Mammary epithelial cell (primary cell): ENCODE results near the gene QRSL1.

Source experiments
- EZH2 ChIP-seq: IDR thresholded peaks from 2 replicates; pipeline ENCODE4 v1.6.1; 2012; ENCODE audit warnings: low read length, inconsistent platforms, borderline replicate concordance
- TF ChIP-seq, protein P1 (sequence below), 2 donors: IDR thresholded peaks in 1 of 2; conservative IDR thresholded peaks in 1 of 2; 2 replicates each; pipeline ENCODE4 v1.5.1; 2011 to 2012; ENCODE audit warnings: inconsistent platforms in 2 of 2, low read length in 2 of 2, mild to moderate bottlenecking in 2 of 2, control low read depth in 1 of 2, low read depth in 1 of 2; ENCODE audit not compliant: insufficient read depth in 1 of 2; ENCODE audit errors: extremely low read depth in 1 of 2

DNA sequence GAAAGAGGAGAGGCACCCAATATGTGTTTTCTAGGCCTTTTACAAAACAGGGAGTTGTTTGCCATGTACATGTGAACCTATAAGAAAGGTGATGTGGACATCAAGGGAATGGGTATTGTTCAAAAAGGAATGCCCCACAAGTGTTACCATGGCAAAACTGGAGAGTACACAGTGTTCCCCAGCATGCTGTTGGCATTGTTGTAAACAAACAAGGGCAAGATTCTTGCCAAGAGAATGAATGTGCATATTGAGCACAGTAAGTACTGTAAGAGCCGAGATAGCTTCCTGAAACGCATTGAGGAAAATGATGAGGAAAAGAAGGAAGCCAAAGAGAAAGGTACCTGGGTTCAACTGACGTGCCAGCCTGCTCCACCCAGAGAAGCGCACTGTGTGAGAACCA is 13.1 kb downstream of the QRSL1 start:
- TF ChIP-seq, protein P1, sequence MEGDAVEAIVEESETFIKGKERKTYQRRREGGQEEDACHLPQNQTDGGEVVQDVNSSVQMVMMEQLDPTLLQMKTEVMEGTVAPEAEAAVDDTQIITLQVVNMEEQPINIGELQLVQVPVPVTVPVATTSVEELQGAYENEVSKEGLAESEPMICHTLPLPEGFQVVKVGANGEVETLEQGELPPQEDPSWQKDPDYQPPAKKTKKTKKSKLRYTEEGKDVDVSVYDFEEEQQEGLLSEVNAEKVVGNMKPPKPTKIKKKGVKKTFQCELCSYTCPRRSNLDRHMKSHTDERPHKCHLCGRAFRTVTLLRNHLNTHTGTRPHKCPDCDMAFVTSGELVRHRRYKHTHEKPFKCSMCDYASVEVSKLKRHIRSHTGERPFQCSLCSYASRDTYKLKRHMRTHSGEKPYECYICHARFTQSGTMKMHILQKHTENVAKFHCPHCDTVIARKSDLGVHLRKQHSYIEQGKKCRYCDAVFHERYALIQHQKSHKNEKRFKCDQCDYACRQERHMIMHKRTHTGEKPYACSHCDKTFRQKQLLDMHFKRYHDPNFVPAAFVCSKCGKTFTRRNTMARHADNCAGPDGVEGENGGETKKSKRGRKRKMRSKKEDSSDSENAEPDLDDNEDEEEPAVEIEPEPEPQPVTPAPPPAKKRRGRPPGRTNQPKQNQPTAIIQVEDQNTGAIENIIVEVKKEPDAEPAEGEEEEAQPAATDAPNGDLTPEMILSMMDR (conservative IDR thresholded peaks at IDR 0.05 in 1 of 2, IDR thresholded peaks at IDR 0.05 in 1 of 2; ENCODE audit: extremely low read depth in 1 of 2, insufficient read depth in 1 of 2, low read depth in 1 of 2, low read length in 2 of 2), result no peak
- TF ChIP-seq EZH2, result no peak
